HepG2 (cell line): Measurements from ENCODE around the gene PDCD10. TPM values are rescaled to one million over a fixed set of nuclear protein-coding genes. Genes with fewer than 3 reads are reported as not detected.

ENCODE experiments used
- ATAC-seq: fragments of 200-7000 bp; cut with Tn5 transposase; 3 replicates; pipeline ENCODE4 v1.9.1; 2020; ENCODE audit warnings: mild to moderate bottlenecking, moderate library complexity
- BruUV-seq: library from RNA; stranded (reverse); fragments of 400-500 nt; replicated peaks from 2 replicates; lab custom pipeline; 2021; lab: Mats Ljungman, UMichigan
- CTCF ChIA-PET: fragments of 300-600 bp; formaldehyde crosslinking; extraction: SDS; loops from one replicate; lab custom pipeline; 2021; ENCODE audit warnings: low total read pairs, inconsistent platforms, low intra/inter-chr PET ratio; lab: Yijun Ruan, JAX
- POLR2A ChIA-PET: fragments of 350-600 bp; sonication (Branson Sonifier 250); formaldehyde crosslinking; loops from one replicate; lab custom pipeline; 2020; ENCODE audit warnings: antibody characterized with exemption, inconsistent platforms; lab: Yijun Ruan, JAX
- DNase-seq: peaks from one replicate; pipeline ENCODE4 v3.0.0-alpha.2; 2015; ENCODE audit warnings: low spot score
- FAIRE-seq: peaks from 3 replicates; lab custom pipeline; 2011; peaks lifted over from hg19 to GRCh38; lab: Jason Lieb, UNC
- H2AFZ ChIP-seq: one replicate; pipeline ENCODE4 v1.6.1; 2011; ENCODE audit warnings: low read length, inconsistent platforms
- H3K27ac ChIP-seq: fragments of 300-600 bp; 3 replicates; pipeline ENCODE4 v1.8.0; 2011; ENCODE audit warnings: mixed run types, mild to moderate bottlenecking, mixed read lengths, low read length, inconsistent platforms; ENCODE audit not compliant: insufficient read depth; ENCODE audit errors: extremely low read length
- H3K27me3 ChIP-seq, 2 experiments: fragments of 200-600 bp in 1 of 2; 2 replicates in 1 of 2; 3 replicates in 1 of 2; pipeline versions ENCODE4 v1.6.0 to v1.8.0; 2011; ENCODE audit warnings: low read length in 2 of 2, mild to moderate bottlenecking in 2 of 2, moderate library complexity in 2 of 2, inconsistent platforms in 1 of 2; ENCODE audit not compliant: insufficient read depth in 2 of 2, control insufficient read depth in 1 of 2
- H3K36me3 ChIP-seq, 2 experiments: fragments of 200-600 bp in 1 of 2; replicated peaks in 1 of 2; 2 replicates in 1 of 2; 3 replicates in 1 of 2; pipeline versions ENCODE4 v1.5.1 to v1.8.0; 2011; ENCODE audit warnings: low read length in 2 of 2, inconsistent platforms in 1 of 2; ENCODE audit not compliant: insufficient read depth in 2 of 2, control insufficient read depth in 1 of 2
- H3K4me1 ChIP-seq: 2 replicates; pipeline ENCODE4 v1.5.1; 2012; ENCODE audit warnings: low read length, inconsistent platforms; ENCODE audit not compliant: insufficient read depth
- H3K4me2 ChIP-seq: 2 replicates; pipeline ENCODE4 v1.6.0; 2011; ENCODE audit warnings: low read depth, low read length, inconsistent platforms
- H3K4me3 ChIP-seq, 3 experiments: fragments of 200-600 bp in 1 of 3; sonication (generic), shearing (Covaris generic) in 1 of 3; replicated peaks in 1 of 3; 2 replicates each; pipeline ENCODE4 v1.5.1; 2011 to 2016; ENCODE audit warnings: low read length in 3 of 3, inconsistent platforms in 2 of 3, low read depth in 2 of 3, mild to moderate bottlenecking in 2 of 3, control low read depth in 1 of 3, mixed read lengths in 1 of 3; ENCODE audit not compliant: insufficient read depth in 1 of 3
- H3K79me2 ChIP-seq: one replicate; pipeline ENCODE4 v1.6.1; 2011; ENCODE audit warnings: low read length, inconsistent platforms; ENCODE audit not compliant: insufficient read depth
- H3K9ac ChIP-seq: 2 replicates; pipeline ENCODE4 v1.6.0; 2011; ENCODE audit warnings: mild to moderate bottlenecking, low read depth, low read length, inconsistent platforms; ENCODE audit not compliant: insufficient read depth
- H3K9me3 ChIP-seq: 2 replicates; pipeline ENCODE4 v1.5.1; 2012; ENCODE audit warnings: mild to moderate bottlenecking, low read length
- H4K20me1 ChIP-seq: 2 replicates; pipeline ENCODE4 v1.6.0; 2011; ENCODE audit warnings: inconsistent platforms, mild to moderate bottlenecking, low read length, moderate library complexity; ENCODE audit not compliant: insufficient read depth
- ASH2L ChIP-seq: fragments of 300-600, 200-600 bp; sonication (generic); IDR thresholded peaks from 2 replicates; pipeline ENCODE4 v1.7.0; 2017; ENCODE audit warnings: low read depth, mild to moderate bottlenecking, moderate library complexity, mixed read lengths, low read length; ENCODE audit not compliant: insufficient read length
- ATF4 ChIP-seq, 2 experiments: fragments of 450-650 bp in 1 of 2; sonication (generic) in 1 of 2; formaldehyde crosslinking; IDR thresholded peaks; 2 replicates each; pipeline versions ENCODE4 v1.5.0 to v1.8.0; 2020 to 2022; ENCODE audit warnings: mild to moderate bottlenecking in 1 of 2, missing genetic modification reagents in 1 of 2
- DR1 ChIP-seq: sonication (generic); formaldehyde crosslinking; IDR thresholded peaks from 2 replicates; pipeline ENCODE4 v1.8.0; 2021; ENCODE audit warnings: mild to moderate bottlenecking, missing genetic modification reagents, inconsistent platforms
- FOXC1 ChIP-seq: sonication (generic); formaldehyde crosslinking; IDR thresholded peaks from 2 replicates; pipeline ENCODE4 v1.8.0; 2022; ENCODE audit warnings: mild to moderate bottlenecking, missing genetic modification reagents, borderline replicate concordance
- GATAD2A ChIP-seq: IDR thresholded peaks from 2 replicates; pipeline ENCODE4 v1.6.1; 2016
- KDM5B ChIP-seq: sonication (generic); formaldehyde crosslinking; IDR thresholded peaks from 2 replicates; pipeline ENCODE4 v1.4.0; 2020; ENCODE audit warnings: missing genetic modification reagents, mild to moderate bottlenecking, borderline replicate concordance
- PBX2 ChIP-seq: IDR thresholded peaks from 2 replicates; pipeline ENCODE4 v1.6.1; 2016; ENCODE audit warnings: control low read depth
- RFX3 ChIP-seq: IDR thresholded peaks from 2 replicates; pipeline ENCODE4 v1.6.1; 2016; ENCODE audit warnings: missing biosample characterization, missing genetic modification reagents
- SIN3A ChIP-seq: IDR thresholded peaks from 2 replicates; pipeline ENCODE4 v1.6.1; 2011; ENCODE audit warnings: low read depth, mild to moderate bottlenecking, control low read depth, low read length, borderline replicate concordance
- TAF15 ChIP-seq: fragments of 200-400 bp; formaldehyde crosslinking; IDR thresholded peaks from one replicate; pipeline ENCODE4 v1.6.1; 2018; ENCODE audit warnings: mild to moderate bottlenecking, low read depth, low read length; ENCODE audit not compliant: poor library complexity, severe bottlenecking
- TFDP1 ChIP-seq: IDR thresholded peaks from 2 replicates; pipeline ENCODE4 v1.6.1; 2016; ENCODE audit warnings: missing compliant biosample characterization, missing genetic modification reagents, borderline replicate concordance
- ZNF446 ChIP-seq: sonication (generic); formaldehyde crosslinking; IDR thresholded peaks from 2 replicates; pipeline ENCODE4 v1.5.0; 2020; ENCODE audit warnings: mild to moderate bottlenecking, missing genetic modification reagents
- ZNF749 ChIP-seq: sonication (generic); formaldehyde crosslinking; IDR thresholded peaks from 2 replicates; pipeline ENCODE4 v1.8.0; 2022; ENCODE audit warnings: mild to moderate bottlenecking, missing genetic modification reagents, moderate library complexity, borderline replicate concordance
- ZNF770 ChIP-seq: sonication (generic); formaldehyde crosslinking; IDR thresholded peaks from 2 replicates; pipeline ENCODE4 v1.5.0; 2020; ENCODE audit warnings: mild to moderate bottlenecking, missing genetic modification reagents
- WGBS: methylation state at CpG from one replicate; pipeline ENCODE4 v1.1.6; 2017; ENCODE audit warnings: low lambda C conversion rate; 5-methylcytosine and 5-hydroxymethylcytosine counted together
- in situ Hi-C: cut with HindIII; loops from 2 replicates; pipeline ENCODE4 v1.10.0; 2017; ENCODE audit warnings: low pct_unique_long_range_greater_than_20kb; ENCODE audit not compliant: extremely low pct_ligation_motif_present
- intact Hi-C: fragments of 100-400 bp; cut with micrococcal nuclease; formaldehyde crosslinking; loops from one replicate; pipeline ENCODE4 v1.10.0; 2022; ENCODE audit not compliant: unreplicated experiment
- polyA plus RNA-seq, 8 experiments: library from polyadenylated mRNA; depleted of rRNA in 3 of 8; stranded (reverse) in 7 of 8; unstranded in 1 of 8; fragments of >200 nt; fragmentation: Illumina TruSeq in 4 of 8; extraction: Trizol in 4 of 8; gene quantifications; 2 replicates each; pipeline versions ENCODE4 v1.2.1 to v1.2.3, GENCODE V29; 2011 to 2016; ENCODE audit warnings: low read depth in 4 of 8, missing spikeins in 1 of 8, mixed read lengths in 1 of 8; ENCODE audit not compliant: insufficient read depth in 1 of 8
- total RNA-seq, 5 experiments: library from RNA; depleted of rRNA; stranded (reverse); fragments of >200 nt; fragmentation: Illumina TruSeq; extraction: Trizol; gene quantifications; 2 replicates each; pipeline ENCODE4 v1.2.3, GENCODE V29; 2016; ENCODE audit warnings: low read depth in 1 of 5

The PDCD10 gene
- total and polyA plus RNA-seq, 2 of the 13 experiments (the other 11 are each of a cell fraction or from before 2014, with no cell fraction given), result 48.5 to 53.9 TPM

GRCh38 chr3:167773584-167773983 lies 38.9 kb upstream of the PDCD10 start:
- ATAC-seq (no peak), DNase-seq (no peak), FAIRE-seq (no peak)
- Histone ChIP-seq H3K36me3 (no peaks in the 10 kb centered on the region), H3K27ac (no peak overlapping the region), H3K4me3 (no peak overlapping the region), H3K27me3 (no peaks in the 10 kb centered on the region), H3K4me2 (no peak overlapping the region), H2AFZ (no peak overlapping the region), H4K20me1 (no peaks in the 10 kb centered on the region; the same call in 1 of the 2 replicates), H3K4me1 (no peaks in the 10 kb centered on the region), H3K9ac (no peak overlapping the region), H3K9me3 (peaks cover 10% of the 10 kb centered on the region), H3K79me2 (no peaks in the 10 kb centered on the region)
- intact Hi-C loops (loop anchor here (1.0 kb wide), 1 partner anchor 24 kb away; no protein-coding TSS in a partner anchor), in situ Hi-C loops (no loop called here)
- CTCF ChIA-PET, result no interaction called here
- no TSS peak for BruUV-seq
- POLR2A ChIA-PET, result no interaction called here
- 83% methylated on average over 1 of the region's 1 CpG for whole genome bisulfite sequencing
- no peak for TF ChIP-seq DR1 (CRISPR knock-in tag)
- no peak for TF ChIP-seq ASH2L
- no peak for TF ChIP-seq GATAD2A (CRISPR knock-in tag)
- no peak for TF ChIP-seq FOXC1 (CRISPR knock-in tag)
- no peak for TF ChIP-seq ZNF446 (CRISPR knock-in tag)
- TF ChIP-seq TAF15, result no peak
- TF ChIP-seq KDM5B (CRISPR knock-in tag), result no peak
- no peak for TF ChIP-seq TFDP1 (CRISPR knock-in tag)
- no peak for TF ChIP-seq ATF4 (CRISPR knock-in tag; IDR thresholded peaks at IDR 0.05)
- TF ChIP-seq RFX3 (CRISPR knock-in tag), result no peak
- no peak for TF ChIP-seq ZNF770 (CRISPR knock-in tag)
- TF ChIP-seq PBX2, result no peak
- TF ChIP-seq SIN3A, result no peak
- TF ChIP-seq ZNF749 (CRISPR knock-in tag), result no peak
